ENCODE data around the gene ADGRG3.

- TF ChIP-seq PATZ1 (CRISPR knock-in tag; IDR thresholded peaks at IDR 0.05; ENCODE audit: borderline replicate concordance) (no peak), RARB (CRISPR knock-in tag; IDR thresholded peaks at IDR 0.05) (no peak), ZFP3 (CRISPR knock-in tag; IDR thresholded peaks at IDR 0.05) (no peak), BACH2 (CRISPR knock-in tag; IDR thresholded peaks at IDR 0.05; ENCODE audit: borderline replicate concordance) (no peak), ZFP30 (CRISPR knock-in tag; IDR thresholded peaks at IDR 0.05) (no peak), ZC3H10 (CRISPR knock-in tag; IDR thresholded peaks at IDR 0.05) (no peak), TOX (CRISPR knock-in tag; IDR thresholded peaks at IDR 0.05; ENCODE audit: borderline replicate concordance) (no peak), ARNTL (CRISPR knock-in tag; IDR thresholded peaks at IDR 0.05; ENCODE audit: borderline replicate concordance, low read depth) (no peak), ISL1 (CRISPR knock-in tag; IDR thresholded peaks at IDR 0.05) (no peak), OSR1 (CRISPR knock-in tag; IDR thresholded peaks at IDR 0.05) (no peak), ZNF70 (CRISPR knock-in tag; IDR thresholded peaks at IDR 0.05) (no peak)
These were observed 20.4 kb downstream of the ADGRG3 start for GRCh38 chr16:57688487-57688986.
